Measurements from ENCODE around the gene FNDC3A.

The FNDC3A gene

DNA sequence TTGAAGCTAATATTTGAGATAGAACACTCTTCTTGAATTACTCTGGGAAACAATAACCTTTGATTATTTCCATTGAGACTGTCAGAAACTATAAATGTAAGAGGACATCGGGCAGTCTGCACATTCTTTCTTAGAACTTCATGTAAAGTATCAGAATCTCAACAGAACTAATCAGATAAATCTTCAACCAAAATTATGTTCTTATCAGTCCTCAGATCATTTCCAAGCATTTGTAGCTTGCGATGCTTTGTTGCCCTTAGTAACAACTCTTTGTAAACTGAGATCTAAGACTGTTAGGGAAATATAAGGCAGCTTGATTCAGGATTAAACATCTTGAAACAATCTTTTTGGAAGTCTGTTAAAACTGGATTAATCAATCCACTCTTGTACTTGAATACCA lies 70.3 kb downstream of the FNDC3A start:
- Histone ChIP-seq H3K27me3 (replicated peaks; ENCODE audit: control insufficient read depth, insufficient read depth, low read length) (no peaks in the 10 kb centered on the region), H3K36me3 (ENCODE audit: control insufficient read depth, insufficient read depth, low read length) (peaks cover 2% of the 10 kb centered on the region; the same call in 1 of the 2 replicates), H3K4me3 (replicated peaks; ENCODE audit: low read depth, low read length) (no peak overlapping the region)
- DNase-seq (ENCODE audit: extremely low read depth, insufficient read length) = no peak
- TF ChIP-seq CTCF (IDR thresholded peaks at IDR 0.05; ENCODE audit: insufficient read depth, low read length, poor library complexity, severe bottlenecking) = no peak

GRCh38 chr13:49046519-49046918 lies 70.8 kb downstream of the FNDC3A start:
- no peak for TF ChIP-seq CTCF (IDR thresholded peaks at IDR 0.05; ENCODE audit: insufficient read depth, low read length, poor library complexity, severe bottlenecking)
- H3K4me3 ChIP-seq (replicated peaks; ENCODE audit: low read depth, low read length) = no peak overlapping the region
- H3K27me3 ChIP-seq (replicated peaks; ENCODE audit: control insufficient read depth, insufficient read depth, low read length) = no peaks in the 10 kb centered on the region
- peaks cover 2% of the 10 kb centered on the region; the same call in 1 of the 2 replicates for H3K36me3 ChIP-seq (ENCODE audit: control insufficient read depth, insufficient read depth, low read length)
- no peak for DNase-seq (ENCODE audit: extremely low read depth, insufficient read length)

GRCh38 chr13:49052813-49053212 lies 77.1 kb downstream of the FNDC3A start:
- no peaks in the 10 kb centered on the region for H3K27me3 ChIP-seq (replicated peaks; ENCODE audit: control insufficient read depth, insufficient read depth, low read length)
- H3K36me3 ChIP-seq (ENCODE audit: control insufficient read depth, insufficient read depth, low read length) = no peaks in the 10 kb centered on the region; the same call in 1 of the 2 replicates
- H3K4me3 ChIP-seq (replicated peaks; ENCODE audit: low read depth, low read length) = no peak overlapping the region
- DNase-seq (ENCODE audit: extremely low read depth, insufficient read length) = no peak
- no peak for TF ChIP-seq CTCF (IDR thresholded peaks at IDR 0.05; ENCODE audit: insufficient read depth, low read length, poor library complexity, severe bottlenecking)

DNA sequence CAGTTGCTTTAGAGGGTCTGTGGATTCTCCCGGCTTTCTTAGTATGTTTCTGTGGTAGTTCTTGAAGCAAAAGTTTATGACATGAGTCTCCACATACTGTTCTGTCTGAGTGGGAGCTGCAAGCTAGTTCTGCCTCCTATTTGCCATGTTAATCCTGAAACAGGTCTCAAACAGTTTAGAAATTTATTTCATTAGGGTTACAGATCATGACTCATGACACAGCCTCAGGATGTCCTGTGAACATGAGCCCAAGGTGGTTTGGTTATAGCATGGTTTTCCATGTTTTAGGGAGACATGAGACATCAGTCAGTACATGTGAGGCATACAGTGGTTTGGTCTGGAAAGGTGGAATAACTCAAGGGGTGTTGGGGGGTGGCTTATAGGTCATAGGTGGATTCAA lies 77.5 kb downstream of the FNDC3A start:
- Histone ChIP-seq H3K36me3 (ENCODE audit: control insufficient read depth, insufficient read depth, low read length) (no peaks in the 10 kb centered on the region; the same call in 1 of the 2 replicates), H3K27me3 (replicated peaks; ENCODE audit: control insufficient read depth, insufficient read depth, low read length) (no peaks in the 10 kb centered on the region), H3K4me3 (replicated peaks; ENCODE audit: low read depth, low read length) (no peak overlapping the region)
- TF ChIP-seq CTCF (IDR thresholded peaks at IDR 0.05; ENCODE audit: insufficient read depth, low read length, poor library complexity, severe bottlenecking) = no peak
- no peak for DNase-seq (ENCODE audit: extremely low read depth, insufficient read length)

GRCh38 chr13:49053906-49054305 lies 78.2 kb downstream of the FNDC3A start:
- DNase-seq (ENCODE audit: extremely low read depth, insufficient read length) = no peak
- Histone ChIP-seq H3K4me3 (replicated peaks; ENCODE audit: low read depth, low read length) (no peak overlapping the region), H3K36me3 (ENCODE audit: control insufficient read depth, insufficient read depth, low read length) (no peaks in the 10 kb centered on the region; the same call in 1 of the 2 replicates), H3K27me3 (replicated peaks; ENCODE audit: control insufficient read depth, insufficient read depth, low read length) (no peaks in the 10 kb centered on the region)
- TF ChIP-seq CTCF (IDR thresholded peaks at IDR 0.05; ENCODE audit: insufficient read depth, low read length, poor library complexity, severe bottlenecking) = no peak

- H3K27me3 ChIP-seq (replicated peaks; ENCODE audit: control insufficient read depth, insufficient read depth, low read length) = no peaks in the 10 kb centered on the region
- no peak overlapping the region for H3K4me3 ChIP-seq (replicated peaks; ENCODE audit: low read depth, low read length)
- no peaks in the 10 kb centered on the region; the same call in 1 of the 2 replicates for H3K36me3 ChIP-seq (ENCODE audit: control insufficient read depth, insufficient read depth, low read length)
- DNase-seq (ENCODE audit: extremely low read depth, insufficient read length) = no peak
- TF ChIP-seq CTCF (IDR thresholded peaks at IDR 0.05; ENCODE audit: insufficient read depth, low read length, poor library complexity, severe bottlenecking) = no peak
Observed at GRCh38 chr13:49055021-49055420, 79.3 kb downstream of the FNDC3A start.

Data from GM06990 (cell line).